Tibial nerve (tissue), 4 donors: ENCODE data around the gene WDR43.

Source experiments
- CTCF ChIP-seq, 5 experiments: fragments of 200-600 bp in 3 of 5; fragments of 450-650 bp in 2 of 5; sonication (generic) in 3 of 5; IDR thresholded peaks; one replicate each; pipeline ENCODE4 v1.5.1; 2016 to 2019; ENCODE audit warnings: antibody characterized with exemption in 5 of 5, mild to moderate bottlenecking in 3 of 5, moderate library complexity in 2 of 5
- EP300 ChIP-seq, 2 donors: sonication (generic); formaldehyde crosslinking; IDR thresholded peaks; one replicate each; pipeline ENCODE4 v1.6.1; 2017; ENCODE audit warnings: antibody characterized with exemption in 2 of 2, mild to moderate bottlenecking in 1 of 2

GRCh38 chr2:28979041-28979440 lies 84.6 kb downstream of the WDR43 start:
- TF ChIP-seq CTCF (IDR thresholded peaks at IDR 0.05) = no peak
- no peak for TF ChIP-seq EP300 (IDR thresholded peaks at IDR 0.05)
